ENCODE results near the gene JMY. TPM values are rescaled to one million over a fixed set of nuclear protein-coding genes. Genes with fewer than 3 reads are reported as not detected.

Gene JMY
- total and polyA plus RNA-seq, 3 donors from 2014 or later = 13.6 to 31.6 (median 26.6) TPM

GRCh38 chr5:79263290-79263689 is 27.4 kb downstream of the JMY start:
- Histone ChIP-seq H3K36me3 (ENCODE audit: low read depth, missing control alignments) (no peaks in the 10 kb centered on the region), H3K9me3 (no peaks in the 10 kb centered on the region), H3K4me3 (no peak overlapping the region), H3K27me3 (no peaks in the 10 kb centered on the region), H3K27ac (no peak overlapping the region), H3K4me1 (no peaks in the 10 kb centered on the region)
- WGBS, 2 donors = 74 to 79% methylated on average over 7 of the region's 7 CpGs
- no peak for DNase-seq
- intact Hi-C loops (cut with DNase I; ENCODE audit: low total_unique reads) = no loop called here
- TF ChIP-seq CTCF (IDR thresholded peaks at IDR 0.05) = no peak
- TF ChIP-seq POLR2A (IDR thresholded peaks at IDR 0.05) = no peak

GRCh38 chr5:79267180-79267579 is 31.2 kb downstream of the JMY start:
- TF ChIP-seq POLR2A (IDR thresholded peaks at IDR 0.05) (no peak), CTCF (IDR thresholded peaks at IDR 0.05) (no peak)
- Histone ChIP-seq H3K36me3 (ENCODE audit: low read depth, missing control alignments) (no peaks in the 10 kb centered on the region), H3K4me1 (no peaks in the 10 kb centered on the region), H3K27me3 (no peaks in the 10 kb centered on the region), H3K27ac (no peak overlapping the region), H3K4me3 (no peak overlapping the region), H3K9me3 (no peaks in the 10 kb centered on the region)
- no peak for DNase-seq
- intact Hi-C loops (cut with DNase I; ENCODE audit: low total_unique reads) = no loop called here

- 81 to 88% methylated on average over 3 of the region's 3 CpGs for WGBS, 2 donors
- H3K27ac ChIP-seq = no peak overlapping the region
- no peaks in the 10 kb centered on the region for H3K27me3 ChIP-seq
- no peak overlapping the region for H3K4me3 ChIP-seq
- H3K36me3 ChIP-seq (ENCODE audit: low read depth, missing control alignments) = no peaks in the 10 kb centered on the region
- no peaks in the 10 kb centered on the region for H3K9me3 ChIP-seq
- intact Hi-C loops (cut with DNase I; ENCODE audit: low total_unique reads) = no loop called here
- no peak for DNase-seq
- no peak for TF ChIP-seq CTCF (IDR thresholded peaks at IDR 0.05)
- TF ChIP-seq POLR2A (IDR thresholded peaks at IDR 0.05) = no peak
- H3K4me1 ChIP-seq = no peaks in the 10 kb centered on the region
Measured at GRCh38 chr5:79269733-79270166, 33.8 kb downstream of the JMY start.

- no peaks in the 10 kb centered on the region for H3K9me3 ChIP-seq
- DNase-seq = no peak
- no peak for TF ChIP-seq CTCF (IDR thresholded peaks at IDR 0.05)
- TF ChIP-seq POLR2A (IDR thresholded peaks at IDR 0.05) = no peak
- H3K36me3 ChIP-seq (ENCODE audit: low read depth, missing control alignments) = no peaks in the 10 kb centered on the region
- no peaks in the 10 kb centered on the region for H3K4me1 ChIP-seq
- H3K4me3 ChIP-seq = no peak overlapping the region
- no peak overlapping the region for H3K27ac ChIP-seq
- no peaks in the 10 kb centered on the region for H3K27me3 ChIP-seq
- intact Hi-C loops (cut with DNase I; ENCODE audit: low total_unique reads) = no loop called here
- WGBS, 2 donors = 93% methylated on average over 4 of the region's 4 CpGs
Measured at GRCh38 chr5:79273341-79273740, 37.4 kb downstream of the JMY start.

GRCh38 chr5:79284846-79285245 is 48.9 kb downstream of the JMY start:
- Histone ChIP-seq H3K27me3 (no peaks in the 10 kb centered on the region), H3K27ac (no peak overlapping the region), H3K4me1 (no peaks in the 10 kb centered on the region), H3K4me3 (no peak overlapping the region), H3K36me3 (ENCODE audit: low read depth, missing control alignments) (no peaks in the 10 kb centered on the region), H3K9me3 (no peaks in the 10 kb centered on the region)
- no peak for DNase-seq
- WGBS, 2 donors = 88 to 95% methylated on average over 3 of the region's 3 CpGs
- intact Hi-C loops (cut with DNase I; ENCODE audit: low total_unique reads) = no loop called here
- TF ChIP-seq POLR2A (IDR thresholded peaks at IDR 0.05) (no peak), CTCF (IDR thresholded peaks at IDR 0.05) (no peak)
